GM12872 (cell line): ENCODE measurements around the gene CCDC106.

Experiments
- TF ChIP-seq, protein P1 (sequence below): IDR thresholded peaks from 3 replicates; pipeline ENCODE4 v1.5.1; 2011; ENCODE audit warnings: low read depth, mild to moderate bottlenecking, low read length, moderate library complexity; ENCODE audit not compliant: insufficient read depth

Gene CCDC106

GRCh38 chr19:55674459-55674840 is 26.4 kb downstream of the CCDC106 start:
- TF ChIP-seq, protein P1, sequence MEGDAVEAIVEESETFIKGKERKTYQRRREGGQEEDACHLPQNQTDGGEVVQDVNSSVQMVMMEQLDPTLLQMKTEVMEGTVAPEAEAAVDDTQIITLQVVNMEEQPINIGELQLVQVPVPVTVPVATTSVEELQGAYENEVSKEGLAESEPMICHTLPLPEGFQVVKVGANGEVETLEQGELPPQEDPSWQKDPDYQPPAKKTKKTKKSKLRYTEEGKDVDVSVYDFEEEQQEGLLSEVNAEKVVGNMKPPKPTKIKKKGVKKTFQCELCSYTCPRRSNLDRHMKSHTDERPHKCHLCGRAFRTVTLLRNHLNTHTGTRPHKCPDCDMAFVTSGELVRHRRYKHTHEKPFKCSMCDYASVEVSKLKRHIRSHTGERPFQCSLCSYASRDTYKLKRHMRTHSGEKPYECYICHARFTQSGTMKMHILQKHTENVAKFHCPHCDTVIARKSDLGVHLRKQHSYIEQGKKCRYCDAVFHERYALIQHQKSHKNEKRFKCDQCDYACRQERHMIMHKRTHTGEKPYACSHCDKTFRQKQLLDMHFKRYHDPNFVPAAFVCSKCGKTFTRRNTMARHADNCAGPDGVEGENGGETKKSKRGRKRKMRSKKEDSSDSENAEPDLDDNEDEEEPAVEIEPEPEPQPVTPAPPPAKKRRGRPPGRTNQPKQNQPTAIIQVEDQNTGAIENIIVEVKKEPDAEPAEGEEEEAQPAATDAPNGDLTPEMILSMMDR, result no peak

DNA sequence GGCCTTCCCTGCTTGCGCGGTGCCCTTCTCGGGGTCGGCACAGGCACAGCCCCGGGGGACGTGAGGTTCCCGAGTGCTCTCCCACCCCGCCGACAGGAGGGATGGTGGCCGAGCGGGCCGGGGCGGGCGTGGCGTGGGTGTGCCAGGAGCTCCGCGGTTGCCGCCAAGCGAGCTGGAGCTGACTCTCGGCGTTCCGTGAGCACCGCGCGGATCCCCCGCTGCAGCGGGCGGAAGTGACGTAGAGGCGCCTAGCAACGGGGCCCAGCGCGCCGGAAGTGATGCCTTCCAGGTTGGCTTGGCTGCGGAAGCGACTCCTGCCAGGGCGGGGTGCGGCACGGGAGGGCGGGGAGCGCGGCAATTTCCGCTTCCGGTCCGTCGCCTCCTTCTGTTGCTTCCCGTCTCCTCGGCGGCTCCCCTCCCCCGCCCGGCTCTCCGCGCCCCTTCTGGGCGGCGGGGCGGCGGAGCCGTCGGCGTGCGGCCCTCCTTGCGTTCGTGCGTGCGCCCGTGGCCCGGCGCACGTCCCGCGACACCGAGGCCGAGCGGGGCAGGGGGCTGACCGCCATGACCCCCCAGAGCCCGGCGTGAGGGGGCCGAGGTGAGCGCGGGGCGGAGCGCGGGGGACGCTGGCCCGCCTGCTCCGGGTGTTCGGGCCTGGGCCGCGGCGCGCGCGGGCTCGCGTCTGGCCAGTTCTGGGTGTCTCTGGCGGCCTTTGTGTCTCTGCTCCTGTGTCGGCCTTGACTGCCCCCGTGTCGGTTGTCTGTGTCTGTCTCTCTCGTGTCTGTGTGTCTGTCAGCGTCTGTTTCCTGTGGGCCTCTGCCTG is 27.0 kb downstream of the CCDC106 start, which contains the start of gene EPN1:
Gene EPN1, plus strand, starts transcription at position 386 of the 820 bp plus-strand sequence. CDS start 3,402 bp downstream, outside the sequence.
- TF ChIP-seq, protein P1, result no peak

DNA sequence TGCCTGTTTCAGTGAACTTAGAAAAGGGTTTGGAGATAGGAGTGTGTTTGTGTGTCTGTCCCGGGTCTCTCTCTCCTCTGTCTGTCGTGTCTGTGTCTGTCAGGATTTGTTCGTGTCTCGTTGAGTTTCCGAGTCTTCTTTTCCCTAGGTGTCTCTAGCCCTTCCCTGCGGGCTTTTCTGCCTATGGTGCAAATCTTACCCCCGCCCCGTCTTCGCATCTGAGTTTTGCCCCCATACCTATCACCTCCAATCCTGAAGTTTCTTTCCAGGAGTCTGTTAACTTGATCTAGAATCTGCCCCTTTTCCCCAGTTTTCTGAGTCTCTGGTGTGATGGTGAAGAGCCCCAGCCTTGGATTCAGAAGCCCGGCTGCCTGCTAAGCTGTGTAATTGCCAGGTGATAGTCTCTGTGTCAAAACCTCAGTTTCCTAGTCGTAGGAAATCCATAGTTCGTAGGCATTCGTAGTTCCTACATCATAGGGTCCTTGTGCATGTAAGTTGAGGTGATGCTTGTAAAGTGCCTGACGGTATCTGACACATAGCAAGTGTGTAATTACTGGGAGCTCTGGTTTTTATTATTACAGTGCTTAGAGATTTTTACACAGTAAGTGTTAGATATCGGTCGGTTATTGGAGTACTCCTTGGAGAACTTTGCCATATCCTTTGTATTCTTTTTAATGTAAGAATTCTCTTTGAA is 27.8 kb downstream of the CCDC106 start:
- TF ChIP-seq, protein P1, result no peak

DNA sequence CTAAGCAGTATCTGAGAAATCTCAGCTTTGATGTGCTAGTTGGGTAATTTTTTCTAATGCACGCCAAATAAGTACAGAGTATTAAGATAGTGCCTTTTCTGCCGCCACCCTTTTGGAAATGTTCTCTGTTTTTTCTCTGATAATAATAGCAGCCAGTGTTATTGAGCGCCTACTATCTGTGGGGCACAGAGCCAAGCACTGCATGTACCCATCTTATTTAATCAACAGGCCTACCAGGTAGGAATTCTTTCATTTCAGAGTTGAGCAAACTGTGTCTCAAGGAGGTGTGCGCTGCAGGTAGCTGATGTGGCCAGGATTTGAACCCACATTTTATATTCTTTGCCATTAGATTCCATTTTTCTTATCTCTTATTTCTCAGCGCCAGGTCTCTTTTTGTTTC is 28.4 kb downstream of the CCDC106 start:
- TF ChIP-seq, protein P1, result no peak

GRCh38 chr19:55676889-55677505 is 29.0 kb downstream of the CCDC106 start:
- TF ChIP-seq, protein P1, result no peak

GRCh38 chr19:55677572-55678028 is 29.6 kb downstream of the CCDC106 start:
- TF ChIP-seq, protein P1, result no peak

- TF ChIP-seq, protein P1, result peak; percentile 63
Observed at GRCh38 chr19:55678121-55678671, 30.2 kb downstream of the CCDC106 start.
